OCI-LY1 (cell line): ENCODE data around the gene MRC2.

Experiments used
- H2AFZ ChIP-seq: fragments of 200-600 bp; sonication (generic), shearing (Covaris generic); 2 replicates; pipeline ENCODE4 v1.6.0; 2014; ENCODE audit warnings: antibody characterized with exemption, mild to moderate bottlenecking, low read length
- H3F3A ChIP-seq: fragments of 200-600 bp; sonication (generic), shearing (Covaris generic); 2 replicates; pipeline ENCODE4 v1.6.0; 2014; ENCODE audit warnings: mild to moderate bottlenecking, antibody characterized with exemption, low read length, moderate library complexity; ENCODE audit not compliant: insufficient read depth
- H3K27ac ChIP-seq: fragments of 200-600 bp; sonication (generic); 2 replicates; pipeline ENCODE4 v1.5.1; 2014; ENCODE audit warnings: low read length, mixed run types, mild to moderate bottlenecking, low read depth; ENCODE audit not compliant: poor library complexity, severe bottlenecking
- H3K27me3 ChIP-seq: fragments of 200-600 bp; sonication (generic); 2 replicates; pipeline ENCODE4 v1.6.0; 2014; ENCODE audit warnings: antibody characterized with exemption, mild to moderate bottlenecking, low read length, moderate library complexity; ENCODE audit not compliant: insufficient read depth
- H3K36me3 ChIP-seq: fragments of 200-600 bp; sonication (generic); 2 replicates; pipeline ENCODE4 v1.6.1; 2014; ENCODE audit warnings: mild to moderate bottlenecking, antibody characterized with exemption, low read length, moderate library complexity, mixed read lengths; ENCODE audit not compliant: insufficient read depth
- H3K4me1 ChIP-seq: fragments of 200-600 bp; sonication (generic); 2 replicates; pipeline ENCODE4 v1.5.1; 2014; ENCODE audit warnings: mild to moderate bottlenecking, low read length, moderate library complexity; ENCODE audit not compliant: insufficient read depth, severe bottlenecking
- H3K4me2 ChIP-seq: fragments of 200-600 bp; sonication (generic), shearing (Covaris generic); 2 replicates; pipeline ENCODE4 v1.6.1; 2014; ENCODE audit warnings: low read length
- H3K4me3 ChIP-seq: fragments of 200-600 bp; sonication (generic); 2 replicates; pipeline ENCODE4 v1.5.1; 2014; ENCODE audit warnings: low read length, low read depth, mild to moderate bottlenecking, mixed read lengths; ENCODE audit not compliant: poor library complexity, severe bottlenecking
- H3K79me2 ChIP-seq: fragments of 200-600 bp; shearing (Covaris generic); 2 replicates; pipeline ENCODE4 v1.6.1; 2016; ENCODE audit warnings: mixed run types, low read length, mixed read lengths; ENCODE audit not compliant: insufficient read depth
- H3K9ac ChIP-seq: fragments of 200-600 bp; sonication (generic), shearing (Covaris generic); 2 replicates; pipeline ENCODE4 v1.6.1; 2014; ENCODE audit warnings: mild to moderate bottlenecking, low read length, mixed read lengths
- H3K9me2 ChIP-seq: fragments of 200-600 bp; sonication (generic), shearing (Covaris generic); 2 replicates; pipeline ENCODE4 v1.6.1; 2014; ENCODE audit warnings: low read depth, mild to moderate bottlenecking, low read length, mixed read lengths
- H3K9me3 ChIP-seq: fragments of 200-600 bp; shearing (Covaris generic); 2 replicates; pipeline ENCODE4 v1.6.1; 2014; ENCODE audit warnings: low read length, mixed read lengths
- H4K20me1 ChIP-seq: fragments of 200-600 bp; sonication (generic), shearing (Covaris generic); 2 replicates; pipeline ENCODE4 v1.6.0; 2016; ENCODE audit warnings: mild to moderate bottlenecking, low read length; ENCODE audit not compliant: insufficient read depth
- CTCF ChIP-seq: fragments of 200-600 bp; sonication (generic), shearing (Covaris generic); IDR thresholded peaks from 2 replicates; pipeline ENCODE4 v1.5.1; 2017; ENCODE audit warnings: mild to moderate bottlenecking, antibody characterized with exemption, low read length, moderate library complexity, mixed read lengths
- EZH2 ChIP-seq: fragments of 200-600 bp; sonication (generic), shearing (Covaris generic); IDR thresholded peaks from 2 replicates; pipeline ENCODE4 v1.8.0; 2017; ENCODE audit warnings: borderline replicate concordance, mixed run types, mild to moderate bottlenecking, antibody characterized with exemption, low read length, moderate library complexity, mixed read lengths

The MRC2 gene

GRCh38 chr17:62723842-62724241, 96.4 kb downstream of the MRC2 start:
- no peak overlapping the region for H3K4me3 ChIP-seq
- H3K4me2 ChIP-seq = no peak overlapping the region
- H3K79me2 ChIP-seq = no peaks in the 10 kb centered on the region
- H3K9me2 ChIP-seq = no peaks in the 10 kb centered on the region
- H3K36me3 ChIP-seq = no peaks in the 10 kb centered on the region
- H2AFZ ChIP-seq = no peak overlapping the region
- 0 out of 2 replicates have a peak, but pooled peaks cover 5% of the 10 kb centered on the region for H3K27me3 ChIP-seq
- H3K9me3 ChIP-seq = no peaks in the 10 kb centered on the region
- no peak overlapping the region for H3K9ac ChIP-seq
- TF ChIP-seq EZH2 (no peak), CTCF (no peak)
- peaks cover 6% of the 10 kb centered on the region for H3K4me1 ChIP-seq
- H3K27ac ChIP-seq = no peak overlapping the region
- no peaks in the 10 kb centered on the region for H4K20me1 ChIP-seq
- no peaks in the 10 kb centered on the region for H3F3A ChIP-seq

- no peak overlapping the region for H2AFZ ChIP-seq
These were observed 97.1 kb downstream of the MRC2 start for GRCh38 chr17:62724398-62725146.

GRCh38 chr17:62725791-62726249, 98.3 kb downstream of the MRC2 start:
- Histone ChIP-seq H3K4me2 (no peak overlapping the region), H3K36me3 (no peaks in the 10 kb centered on the region), H3K4me3 (no peak overlapping the region), H3F3A (no peaks in the 10 kb centered on the region), H3K9me3 (no peaks in the 10 kb centered on the region), H3K9me2 (no peaks in the 10 kb centered on the region), H3K27me3 (0 out of 2 replicates have a peak, but pooled peaks cover 4% of the 10 kb centered on the region), H4K20me1 (no peaks in the 10 kb centered on the region), H3K9ac (no peak overlapping the region), H3K4me1 (peaks cover 6% of the 10 kb centered on the region), H2AFZ (no peak overlapping the region), H3K79me2 (no peaks in the 10 kb centered on the region), H3K27ac (no peak overlapping the region)
- TF ChIP-seq CTCF (no peak), EZH2 (no peak)

More at GRCh38 chr17:62724398-62725146, 97.1 kb downstream of the MRC2 start:
- Histone ChIP-seq H3K79me2 (no peaks in the 10 kb centered on the region), H4K20me1 (no peaks in the 10 kb centered on the region), H3K27me3 (0 out of 2 replicates have a peak, but pooled peaks cover 4% of the 10 kb centered on the region), H3K9me3 (no peaks in the 10 kb centered on the region), H3F3A (no peaks in the 10 kb centered on the region), H3K4me3 (no peak overlapping the region), H3K9me2 (no peaks in the 10 kb centered on the region), H3K4me1 (peaks cover 6% of the 10 kb centered on the region), H3K27ac (no peak overlapping the region), H3K9ac (no peak overlapping the region), H3K4me2 (no peak overlapping the region; the same call in 1 of the 2 replicates), H3K36me3 (no peaks in the 10 kb centered on the region)
- TF ChIP-seq CTCF = no peak
- no peak for TF ChIP-seq EZH2
